GM20000 (cell line): Measurements from ENCODE around the gene MYDGF.
A peak's percentile ranks its signal among the peaks of the same experiment; 100 is the strongest.

Experiments
- DNase-seq: peaks from one replicate; pipeline ENCODE4 v3.0.0; 2012; ENCODE audit warnings: low spot score
- TF ChIP-seq, protein P1 (sequence below): IDR thresholded peaks from 2 replicates; pipeline ENCODE4 v1.5.1; 2012; ENCODE audit warnings: mild to moderate bottlenecking, control low read depth; ENCODE audit errors: extremely low read depth, missing control alignments

MYDGF gene

DNA sequence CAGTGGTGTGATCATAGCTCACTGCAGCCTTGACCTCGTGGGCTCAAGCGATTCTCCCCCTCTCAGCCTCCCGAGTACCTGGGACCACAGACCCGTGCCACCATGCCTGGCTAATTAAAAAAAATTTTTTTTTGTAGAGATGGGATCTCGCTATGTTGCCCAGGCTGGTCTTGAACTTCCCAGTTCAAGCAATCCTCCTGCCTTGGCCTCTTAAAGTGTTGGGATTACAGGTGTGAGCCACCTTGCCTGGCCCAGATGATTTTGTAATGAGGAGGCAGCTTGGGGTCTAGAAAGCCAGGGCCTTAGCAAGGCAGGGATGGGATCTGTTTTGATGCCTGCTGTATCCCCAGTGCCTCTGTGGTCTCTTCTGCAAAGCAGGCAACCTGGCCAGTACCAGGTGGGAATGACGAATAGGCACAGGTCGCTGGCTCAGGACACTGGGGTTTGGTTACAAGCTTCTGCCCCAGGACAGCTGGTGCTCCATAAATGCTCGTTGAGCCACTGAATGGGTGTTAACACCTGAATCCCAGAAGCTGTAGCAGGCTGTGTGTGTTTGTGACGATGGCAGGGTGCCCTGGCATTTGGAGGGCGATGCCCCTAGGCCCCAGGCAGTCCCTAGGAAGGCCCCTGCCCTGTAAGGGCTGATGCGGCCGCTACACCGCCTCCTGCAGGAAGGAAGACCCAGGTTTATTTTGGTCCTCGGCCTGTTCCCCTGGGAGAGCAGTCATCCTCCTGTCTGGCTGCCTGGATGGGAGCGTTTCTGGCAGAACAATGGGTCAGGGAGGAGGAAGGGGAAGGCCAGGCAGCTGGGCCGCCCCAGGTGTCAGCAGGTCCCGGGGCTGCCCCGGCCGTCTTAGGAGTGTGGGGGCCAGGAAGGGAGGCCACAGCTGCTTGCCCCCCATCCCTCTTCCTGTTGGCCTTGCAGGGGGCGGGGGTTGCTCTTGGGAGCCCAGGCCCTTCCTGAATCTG lies 22.2 kb downstream of the MYDGF start:
- DNase-seq = peak; percentile 62
- TF ChIP-seq, protein P1, sequence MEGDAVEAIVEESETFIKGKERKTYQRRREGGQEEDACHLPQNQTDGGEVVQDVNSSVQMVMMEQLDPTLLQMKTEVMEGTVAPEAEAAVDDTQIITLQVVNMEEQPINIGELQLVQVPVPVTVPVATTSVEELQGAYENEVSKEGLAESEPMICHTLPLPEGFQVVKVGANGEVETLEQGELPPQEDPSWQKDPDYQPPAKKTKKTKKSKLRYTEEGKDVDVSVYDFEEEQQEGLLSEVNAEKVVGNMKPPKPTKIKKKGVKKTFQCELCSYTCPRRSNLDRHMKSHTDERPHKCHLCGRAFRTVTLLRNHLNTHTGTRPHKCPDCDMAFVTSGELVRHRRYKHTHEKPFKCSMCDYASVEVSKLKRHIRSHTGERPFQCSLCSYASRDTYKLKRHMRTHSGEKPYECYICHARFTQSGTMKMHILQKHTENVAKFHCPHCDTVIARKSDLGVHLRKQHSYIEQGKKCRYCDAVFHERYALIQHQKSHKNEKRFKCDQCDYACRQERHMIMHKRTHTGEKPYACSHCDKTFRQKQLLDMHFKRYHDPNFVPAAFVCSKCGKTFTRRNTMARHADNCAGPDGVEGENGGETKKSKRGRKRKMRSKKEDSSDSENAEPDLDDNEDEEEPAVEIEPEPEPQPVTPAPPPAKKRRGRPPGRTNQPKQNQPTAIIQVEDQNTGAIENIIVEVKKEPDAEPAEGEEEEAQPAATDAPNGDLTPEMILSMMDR = no peak

DNA sequence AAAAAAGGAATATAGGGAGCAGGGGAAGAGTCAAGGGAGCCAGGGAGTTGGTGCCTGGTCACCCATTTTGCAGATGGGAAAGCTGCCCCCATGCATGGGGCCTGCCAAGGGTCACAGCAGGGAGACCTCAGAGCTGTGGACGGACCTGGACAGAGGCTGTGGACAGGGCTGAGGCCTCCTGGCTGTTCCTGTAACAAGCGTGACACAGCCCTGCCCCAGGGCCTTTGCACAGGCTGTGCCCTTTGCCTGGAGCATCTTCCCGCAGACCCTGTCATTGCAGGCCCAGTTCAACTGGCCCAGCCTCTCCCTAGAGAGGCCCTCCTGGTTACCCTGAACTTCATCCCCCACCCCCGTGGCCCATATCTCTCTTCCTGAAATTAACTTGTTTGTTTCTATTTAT lies 24.4 kb downstream of the MYDGF start:
- TF ChIP-seq, protein P1 = no peak
- no peak for DNase-seq

DNA sequence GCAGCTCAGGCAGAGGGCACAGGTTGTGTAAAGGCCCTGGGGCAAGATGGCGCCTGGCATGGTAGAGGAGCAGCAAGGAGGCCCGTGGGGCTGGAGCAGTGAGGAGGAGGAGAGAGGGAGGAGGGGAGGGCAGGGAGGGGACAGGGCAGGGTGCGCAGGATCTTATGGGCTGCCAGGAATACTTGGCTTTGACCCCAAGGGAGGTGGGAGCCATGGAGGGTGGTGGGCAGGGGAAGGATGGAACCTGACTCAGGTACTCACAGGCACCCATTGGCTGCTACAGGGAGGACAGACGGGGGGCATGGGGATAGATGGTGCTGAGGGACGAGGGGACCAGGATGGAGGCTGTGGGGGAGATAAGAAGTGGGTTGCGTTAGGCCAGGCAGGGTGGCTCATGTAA lies 27.5 kb downstream of the MYDGF start:
- DNase-seq = no peak

DNA sequence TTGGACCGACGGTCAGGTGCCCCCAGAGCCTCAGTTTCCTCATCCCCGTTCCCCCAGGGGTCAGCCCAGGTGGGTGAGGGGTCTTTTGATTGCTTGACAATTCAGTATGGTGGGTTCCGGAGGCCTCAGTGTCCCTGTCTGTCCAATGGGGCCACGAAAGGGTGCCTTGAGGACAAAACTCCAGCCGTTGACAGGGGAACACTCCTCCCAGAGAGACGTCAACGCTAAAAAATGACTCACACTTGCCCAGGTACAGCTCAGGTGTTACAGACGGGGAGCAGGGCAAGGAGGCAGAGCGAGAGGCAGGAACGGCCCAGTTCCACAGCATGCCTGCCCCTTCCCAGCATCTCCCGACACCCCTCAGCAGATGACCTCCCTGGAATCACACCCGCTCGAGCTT lies 29.0 kb downstream of the MYDGF start:
- TF ChIP-seq, protein P1 = no peak
- DNase-seq = peak; percentile 2

More for the DNA sequence above, 27.5 kb downstream of the MYDGF start:
- TF ChIP-seq, protein P1 = no peak

DNA sequence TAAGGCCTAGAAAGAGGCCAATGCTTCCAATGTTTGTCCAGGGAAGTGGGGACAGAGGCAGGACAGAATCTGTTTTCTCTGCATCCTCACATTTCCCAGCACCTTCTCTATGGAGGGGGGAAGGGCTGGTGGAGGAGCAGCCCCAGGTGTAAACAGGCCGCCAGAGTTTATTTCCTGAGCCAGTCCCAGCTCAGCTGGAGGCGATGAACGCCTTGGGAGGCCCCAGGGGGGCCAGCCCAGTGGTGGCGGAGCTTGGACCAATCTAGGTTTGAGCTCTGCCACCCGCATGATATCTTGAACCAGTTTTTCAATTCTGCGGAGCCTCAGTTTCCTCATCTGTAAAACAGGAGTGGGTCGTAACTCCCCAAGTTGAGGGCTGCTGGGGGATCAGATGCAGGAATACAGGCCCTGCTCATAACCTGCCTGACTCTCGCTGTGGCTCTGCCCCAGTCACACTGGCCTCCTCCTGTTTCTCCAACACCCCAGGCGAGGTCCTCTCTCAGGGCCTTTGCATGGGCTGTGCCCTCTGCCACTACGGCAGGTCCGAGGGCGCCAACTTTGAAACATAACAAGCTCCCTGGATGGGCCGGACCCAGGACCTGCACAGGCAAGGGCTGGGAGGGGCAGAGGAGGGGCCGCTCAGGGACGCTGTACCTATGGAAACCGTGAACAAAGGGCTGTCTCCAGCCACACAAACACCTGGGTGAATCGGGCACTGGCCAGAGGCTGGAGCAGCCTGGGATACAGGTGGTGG lies 29.7 kb downstream of the MYDGF start:
- TF ChIP-seq, protein P1 = no peak
- peak; percentile 29 for DNase-seq

DNA sequence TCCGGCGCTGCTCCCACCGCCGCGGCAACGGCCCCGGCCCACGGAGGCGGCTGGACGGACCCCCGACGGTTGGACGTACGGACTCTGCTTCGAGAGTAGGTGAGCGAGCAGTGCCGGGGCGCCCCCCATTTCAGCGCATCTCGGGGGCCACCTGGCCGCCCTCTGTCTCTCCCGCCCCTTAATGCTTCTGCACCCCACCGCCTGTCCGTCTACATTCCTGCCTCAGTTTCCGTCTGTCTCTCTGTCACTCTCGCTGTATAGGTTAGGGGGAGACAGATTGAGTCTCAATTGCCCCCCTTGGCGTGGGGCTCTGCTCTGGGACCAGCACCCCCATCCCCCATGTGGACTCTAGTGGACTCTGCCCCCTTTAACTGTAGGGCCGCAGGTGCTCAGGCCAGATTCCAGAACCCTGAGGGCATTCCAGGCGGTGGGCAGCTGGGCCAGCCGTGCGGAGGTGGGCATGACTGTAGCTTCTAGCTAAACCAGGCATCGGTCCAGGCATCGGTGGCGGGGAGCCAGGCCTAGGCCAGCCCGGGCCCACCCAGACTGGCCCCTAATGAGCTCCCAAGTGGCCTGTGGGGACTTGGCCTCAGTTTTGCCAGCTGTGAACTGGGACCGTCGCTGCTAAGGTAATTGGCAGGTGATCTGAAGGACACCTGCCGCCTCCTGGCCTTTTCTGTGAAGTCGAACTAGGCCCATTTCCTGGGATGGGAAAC lies 30.5 kb downstream of the MYDGF start:
- TF ChIP-seq, protein P1 = no peak
- DNase-seq = no peak
